ENCODE measurements around the gene SLAMF1. TPM values are rescaled to one million over a fixed set of nuclear protein-coding genes. Genes with fewer than 3 reads are reported as not detected.

The SLAMF1 gene
- total RNA-seq, 1 donor from 2014 or later = not detected

DNA sequence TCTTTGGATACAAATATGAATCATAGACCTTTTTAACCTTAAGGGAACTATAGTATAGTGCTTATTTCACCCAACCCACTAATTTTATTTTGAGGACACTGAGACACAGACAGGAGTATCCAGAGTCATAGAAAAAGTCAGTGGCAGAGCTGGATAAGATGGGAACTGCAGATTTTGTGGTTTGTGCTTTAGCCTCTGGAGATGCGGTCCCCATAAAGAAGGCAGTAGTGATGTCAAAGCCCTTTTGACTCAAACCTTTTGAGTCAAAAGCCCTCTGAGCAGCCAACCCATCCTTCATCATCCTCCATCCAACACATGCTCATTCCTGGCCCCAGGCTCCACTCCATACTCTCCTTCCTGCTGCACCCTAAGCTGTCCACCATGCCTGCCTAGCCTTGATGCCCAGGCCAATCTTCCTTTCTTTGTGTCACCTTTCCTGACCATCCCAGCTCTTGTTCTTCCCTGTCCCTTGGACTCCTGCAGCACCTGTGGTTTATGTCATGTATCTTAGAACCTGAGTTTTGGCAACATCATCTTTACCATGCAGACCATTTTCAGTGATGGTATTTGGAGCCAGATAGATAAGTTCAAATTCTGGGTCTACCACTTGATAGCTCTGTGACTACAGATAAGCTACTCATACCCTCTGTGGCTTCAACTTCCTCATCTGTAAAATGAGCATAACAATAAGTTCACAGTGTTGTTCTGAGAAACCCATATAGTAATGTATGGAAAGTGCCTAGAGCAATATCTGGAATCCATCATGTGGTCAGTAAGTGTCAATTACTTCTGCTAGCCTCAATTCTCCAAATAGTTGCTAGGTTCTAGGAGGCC, 20.1 kb downstream of the SLAMF1 start:
- no peaks in the 10 kb centered on the region for H3K36me3 Mint-ChIP-seq
- no peak for DNase-seq (ENCODE audit: low spot score in 2 of 2, unreplicated experiment in 2 of 2)
- H3K27ac Mint-ChIP-seq = no peak overlapping the region
- TF ChIP-seq CTCF (IDR thresholded peaks at IDR 0.05; ENCODE audit: unreplicated experiment) = no peak
- H3K9me3 Mint-ChIP-seq = no peaks in the 10 kb centered on the region
- H3K27me3 Mint-ChIP-seq (ENCODE audit: low read depth) = peaks cover 4% of the 10 kb centered on the region
- H3K4me3 Mint-ChIP-seq = no peak overlapping the region
- peaks cover 18% of the 10 kb centered on the region for H3K4me1 Mint-ChIP-seq

GRCh38 chr1:160625725-160626498, 20.9 kb downstream of the SLAMF1 start:
- DNase-seq (ENCODE audit: low spot score in 2 of 2, unreplicated experiment in 2 of 2) = no peak
- Mint-ChIP-seq H3K4me1 (peaks cover 12% of the 10 kb centered on the region), H3K9me3 (no peaks in the 10 kb centered on the region), H3K4me3 (no peak overlapping the region), H3K36me3 (no peaks in the 10 kb centered on the region), H3K27ac (no peak overlapping the region), H3K27me3 (ENCODE audit: low read depth) (peaks cover 4% of the 10 kb centered on the region)
- no peak for TF ChIP-seq CTCF (IDR thresholded peaks at IDR 0.05; ENCODE audit: unreplicated experiment)

- Mint-ChIP-seq H3K36me3 (no peaks in the 10 kb centered on the region), H3K4me1 (peaks cover 6% of the 10 kb centered on the region), H3K9me3 (no peaks in the 10 kb centered on the region), H3K4me3 (no peak overlapping the region), H3K27ac (no peak overlapping the region), H3K27me3 (ENCODE audit: low read depth) (peaks cover 4% of the 10 kb centered on the region)
- TF ChIP-seq CTCF (IDR thresholded peaks at IDR 0.05; ENCODE audit: unreplicated experiment) = no peak
- DNase-seq (ENCODE audit: low spot score in 2 of 2, unreplicated experiment in 2 of 2) = no peak
Observed at GRCh38 chr1:160625321-160625720, 21.5 kb downstream of the SLAMF1 start.

- no peak overlapping the region for H3K4me3 Mint-ChIP-seq
- H3K27ac Mint-ChIP-seq = no peak overlapping the region
- H3K4me1 Mint-ChIP-seq = no peaks in the 10 kb centered on the region
- H3K9me3 Mint-ChIP-seq = no peaks in the 10 kb centered on the region
- no peaks in the 10 kb centered on the region for H3K36me3 Mint-ChIP-seq
- H3K27me3 Mint-ChIP-seq (ENCODE audit: low read depth) = peaks cover 4% of the 10 kb centered on the region
- no peak for TF ChIP-seq CTCF (IDR thresholded peaks at IDR 0.05; ENCODE audit: unreplicated experiment)
- DNase-seq (ENCODE audit: low spot score in 2 of 2, unreplicated experiment in 2 of 2) = no peak
Observed at GRCh38 chr1:160624464-160624863, 22.4 kb downstream of the SLAMF1 start.

- H3K4me1 Mint-ChIP-seq = no peaks in the 10 kb centered on the region
- no peak overlapping the region for H3K27ac Mint-ChIP-seq
- no peak for TF ChIP-seq CTCF (IDR thresholded peaks at IDR 0.05; ENCODE audit: unreplicated experiment)
- H3K27me3 Mint-ChIP-seq (ENCODE audit: low read depth) = peaks cover 4% of the 10 kb centered on the region
- no peak for DNase-seq (ENCODE audit: low spot score in 2 of 2, unreplicated experiment in 2 of 2)
- H3K36me3 Mint-ChIP-seq = no peaks in the 10 kb centered on the region
- H3K9me3 Mint-ChIP-seq = peaks cover 4% of the 10 kb centered on the region
- H3K4me3 Mint-ChIP-seq = no peak overlapping the region
Observed at GRCh38 chr1:160623862-160624261, 23.0 kb downstream of the SLAMF1 start.

All from mesothelial cell of epicardium (in vitro differentiated cells).